Neuronal stem cell (in vitro differentiated cells): Measurements from ENCODE around the gene VGLL4.

ENCODE experiments used
- DNase-seq: peaks from one replicate; pipeline ENCODE4 v3.0.0-alpha.2; 2013; ENCODE audit warnings: low spot score
- H2AFZ ChIP-seq: one replicate; pipeline ENCODE4 v1.6.1; 2013; ENCODE audit warnings: mild to moderate bottlenecking, low read length, inconsistent platforms
- H2AK5ac ChIP-seq: 2 replicates; pipeline ENCODE4 v1.6.1; 2013; ENCODE audit warnings: low read depth, mild to moderate bottlenecking, inconsistent platforms, low read length, moderate library complexity, mixed read lengths
- H2BK120ac ChIP-seq: 2 replicates; pipeline ENCODE4 v1.6.1; 2013; ENCODE audit warnings: low read depth, mild to moderate bottlenecking, inconsistent platforms, low read length, moderate library complexity, mixed read lengths
- H2BK12ac ChIP-seq: one replicate; pipeline ENCODE4 v1.6.1; 2013; ENCODE audit warnings: low read length, inconsistent platforms
- H2BK15ac ChIP-seq: 2 replicates; pipeline ENCODE4 v1.6.1; 2013; ENCODE audit warnings: mild to moderate bottlenecking, low read length, inconsistent platforms, mixed read lengths
- H2BK5ac ChIP-seq: one replicate; pipeline ENCODE4 v1.6.1; 2013; ENCODE audit warnings: inconsistent platforms, mild to moderate bottlenecking, low read length, moderate library complexity
- H3K14ac ChIP-seq: one replicate; pipeline ENCODE4 v1.6.1; 2013; ENCODE audit warnings: low read length, inconsistent platforms
- H3K18ac ChIP-seq: 2 replicates; pipeline ENCODE4 v1.6.1; 2013; ENCODE audit warnings: low read length, inconsistent platforms
- H3K23ac ChIP-seq: 2 replicates; pipeline ENCODE4 v1.6.1; 2013; ENCODE audit warnings: low read depth, mild to moderate bottlenecking, mixed read lengths, low read length, inconsistent platforms; ENCODE audit not compliant: poor library complexity
- H3K27ac ChIP-seq: replicated peaks from 3 replicates; pipeline ENCODE4 v1.5.1; 2013; ENCODE audit warnings: low read length, inconsistent platforms
- H3K27me3 ChIP-seq, 3 experiments: 2 replicates each; pipeline ENCODE4 v1.6.1; 2013; ENCODE audit warnings: low read length in 3 of 3, mild to moderate bottlenecking in 2 of 3, inconsistent platforms in 1 of 3, low read depth in 1 of 3, mixed read lengths in 1 of 3, moderate library complexity in 1 of 3; ENCODE audit not compliant: control insufficient read depth in 3 of 3, insufficient read depth in 3 of 3
- H3K36me3 ChIP-seq, 2 donors: replicated peaks in 1 of 2; 2 replicates each; pipeline ENCODE4 v1.6.1; 2013; ENCODE audit warnings: low read length in 2 of 2; ENCODE audit not compliant: control insufficient read depth in 2 of 2, insufficient read depth in 2 of 2
- H3K4ac ChIP-seq: 2 replicates; pipeline ENCODE4 v1.6.1; 2013; ENCODE audit warnings: inconsistent platforms, mild to moderate bottlenecking, low read length, moderate library complexity
- H3K4me1 ChIP-seq, 2 donors: 1 replicate in 1 of 2; 2 replicates in 1 of 2; pipeline ENCODE4 v1.6.1; 2013; ENCODE audit warnings: low read length in 2 of 2, low read depth in 1 of 2; ENCODE audit not compliant: control insufficient read depth in 2 of 2, insufficient read depth in 1 of 2
- H3K4me2 ChIP-seq: one replicate; pipeline ENCODE4 v1.6.1; 2013; ENCODE audit warnings: mild to moderate bottlenecking, low read length, inconsistent platforms; ENCODE audit not compliant: insufficient read depth, poor library complexity, severe bottlenecking
- H3K4me3 ChIP-seq, 2 donors: 2 replicates each; pipeline ENCODE4 v1.5.1; 2013; ENCODE audit warnings: low read length in 2 of 2, mild to moderate bottlenecking in 2 of 2, inconsistent platforms in 1 of 2, moderate library complexity in 1 of 2
- H3K79me1 ChIP-seq: one replicate; pipeline ENCODE4 v1.6.1; 2013; ENCODE audit warnings: low read depth, mild to moderate bottlenecking, inconsistent platforms, low read length, moderate library complexity
- H3K9ac ChIP-seq: one replicate; pipeline ENCODE4 v1.6.1; 2013; ENCODE audit warnings: mild to moderate bottlenecking, low read depth, low read length, inconsistent platforms; ENCODE audit not compliant: poor library complexity
- H3K9me3 ChIP-seq, 2 donors: replicated peaks in 1 of 2; 2 replicates each; pipeline versions ENCODE3 to v1.6.1; 2013; ENCODE audit warnings: low read length in 2 of 2, mild to moderate bottlenecking in 2 of 2, inconsistent platforms in 1 of 2, low read depth in 1 of 2, mixed read lengths in 1 of 2, moderate library complexity in 1 of 2; ENCODE audit not compliant: control insufficient read depth in 2 of 2, insufficient read depth in 1 of 2
- H4K8ac ChIP-seq: one replicate; pipeline ENCODE4 v1.6.1; 2013; ENCODE audit warnings: low read depth, mild to moderate bottlenecking, inconsistent platforms, low read length, moderate library complexity
- H4K91ac ChIP-seq: one replicate; pipeline ENCODE4 v1.6.1; 2013; ENCODE audit warnings: low read length, low read depth, mild to moderate bottlenecking, inconsistent platforms; ENCODE audit not compliant: poor library complexity
- WGBS, 2 donors: extraction: QIAGEN DNeasy Blood & Tissue Kit; methylation state at CpG; one replicate each; pipeline ENCODE4 v1.1.7; 2013; ENCODE audit warnings: missing lambda C conversion rate in 2 of 2, mixed read lengths in 1 of 2; ENCODE audit not compliant: insufficient read length in 2 of 2, insufficient replicate concordance in 1 of 2; ENCODE audit errors: extremely low coverage in 2 of 2; 5-methylcytosine and 5-hydroxymethylcytosine counted together

Gene VGLL4

DNA sequence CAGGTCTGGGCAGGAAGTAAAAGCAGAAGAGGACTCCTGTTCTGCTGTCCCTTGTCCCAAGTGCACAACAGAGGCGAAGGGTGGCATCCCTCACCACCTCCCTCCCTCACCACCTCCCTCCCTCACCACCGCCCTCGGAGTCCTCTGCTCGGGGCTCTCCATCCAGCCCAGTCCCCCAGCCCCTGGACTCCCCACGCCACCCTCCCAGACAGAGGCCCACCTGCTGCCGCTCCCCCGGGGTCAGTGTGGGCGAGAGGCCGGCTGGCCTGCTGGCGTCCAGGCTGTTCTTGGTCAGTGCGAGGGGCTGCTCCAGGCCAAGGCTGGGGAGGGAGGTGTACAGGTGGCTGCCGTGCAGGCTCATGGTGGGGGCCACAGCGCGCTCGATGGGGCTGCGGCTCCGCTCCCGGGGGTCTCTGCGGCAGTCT lies 79.1 kb downstream of the VGLL4 start:
- Histone ChIP-seq H3K23ac (no peak overlapping the region), H3K4ac (no peak overlapping the region), H3K27me3 (peaks cover 0 to 2% (median 0%) of the 10 kb centered on the region in 3 experiments), H3K14ac (no peak overlapping the region), H3K9ac (peak overlapping the region; percentile 50), H2AK5ac (no peak overlapping the region), H3K4me3 (no peak overlapping the region), H3K9me3 (peaks cover 0 to 2% of the 10 kb centered on the region in 2 donors), H4K8ac (no peak overlapping the region), H3K18ac (no peak overlapping the region), H2BK15ac (no peak overlapping the region), H2BK12ac (no peak overlapping the region), H2BK5ac (peak overlapping the region; percentile 36), H3K79me1 (peaks cover 42% of the 10 kb centered on the region), H2AFZ (no peak overlapping the region), H3K4me2 (no peak overlapping the region), H4K91ac (no peak overlapping the region), H3K36me3 (peaks cover 38 to 96% of the 10 kb centered on the region in 2 donors), H2BK120ac (no peak overlapping the region), H3K4me1 (peaks cover 8 to 11% of the 10 kb centered on the region in 2 donors), H3K27ac (no peak overlapping the region)
- WGBS, 2 donors, result no CpG with 5 or more reads among the region's 19 CpGs
- DNase-seq, result no peak

DNA sequence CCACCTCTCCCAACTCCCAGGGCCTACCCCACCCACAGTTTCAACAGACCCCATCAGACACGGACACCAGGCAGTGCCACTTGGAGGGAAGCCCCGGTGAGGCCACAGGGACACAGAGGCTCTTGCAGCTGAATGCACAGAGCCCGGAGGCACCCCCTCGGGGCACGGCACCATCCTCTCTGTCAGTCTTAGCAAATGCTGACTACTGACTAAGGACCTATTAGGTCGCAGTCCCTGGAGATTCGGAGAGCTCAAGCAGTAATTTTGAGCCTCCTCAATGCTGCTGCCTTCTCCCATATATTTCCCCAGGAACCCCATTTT lies 79.9 kb downstream of the VGLL4 start:
- H3K27ac ChIP-seq, result no peak overlapping the region
- H3K4ac ChIP-seq, result no peak overlapping the region
- H3K4me3 ChIP-seq, result no peak overlapping the region
- peaks cover 36% of the 10 kb centered on the region for H3K79me1 ChIP-seq
- H3K9me3 ChIP-seq, result peaks cover 0 to 2% of the 10 kb centered on the region in 2 donors
- H2BK120ac ChIP-seq, result no peak overlapping the region
- no peak overlapping the region for H2AK5ac ChIP-seq
- H3K27me3 ChIP-seq, result peaks cover 0 to 2% (median 0%) of the 10 kb centered on the region in 3 experiments
- no peak overlapping the region for H3K18ac ChIP-seq
- DNase-seq, result no peak
- H3K23ac ChIP-seq, result no peak overlapping the region
- H4K8ac ChIP-seq, result no peak overlapping the region
- WGBS, 2 donors, result no CpG with 5 or more reads among the region's 7 CpGs
- H3K14ac ChIP-seq, result no peak overlapping the region
- H3K4me1 ChIP-seq, result peaks cover 8 to 11% of the 10 kb centered on the region in 2 donors
- H4K91ac ChIP-seq, result no peak overlapping the region
- H3K4me2 ChIP-seq, result no peak overlapping the region
- no peak overlapping the region for H2BK12ac ChIP-seq
- H2BK5ac ChIP-seq, result no peak overlapping the region
- no peak overlapping the region for H3K9ac ChIP-seq
- H2AFZ ChIP-seq, result no peak overlapping the region
- H2BK15ac ChIP-seq, result no peak overlapping the region
- H3K36me3 ChIP-seq, result peaks cover 45 to 96% of the 10 kb centered on the region in 2 donors

DNA sequence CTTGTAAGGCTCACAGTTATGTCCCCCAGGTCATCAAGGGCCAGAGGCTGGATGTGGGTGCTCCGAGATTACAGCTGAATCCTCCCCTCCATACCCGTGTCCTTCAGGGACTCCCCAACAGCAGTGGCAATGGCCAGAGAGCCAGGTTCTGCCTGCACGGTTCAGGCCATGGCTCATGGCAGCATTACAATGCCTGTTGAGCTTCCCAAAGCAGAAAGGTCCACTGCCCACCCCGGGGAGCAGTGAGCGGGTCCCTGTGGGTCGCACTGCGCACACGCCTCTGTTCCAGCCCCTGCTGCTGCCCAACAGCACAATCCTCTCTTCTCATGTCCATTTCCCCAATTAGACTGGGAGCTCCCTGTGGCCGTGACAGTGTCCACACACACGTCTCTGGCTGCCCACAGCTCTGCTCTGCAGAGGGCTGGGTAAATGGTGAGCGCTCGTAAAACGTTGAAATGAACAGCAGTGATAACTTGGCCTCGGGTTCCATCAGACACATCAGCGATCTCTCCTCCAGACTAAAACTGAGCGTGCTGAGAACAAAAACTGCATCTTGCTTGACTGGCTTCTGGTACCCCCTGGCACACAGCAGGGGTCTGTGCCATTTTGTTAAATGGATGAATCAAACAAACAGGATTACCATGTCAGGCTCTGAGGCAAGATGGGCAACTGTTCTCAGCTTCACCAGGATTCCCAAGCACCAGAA lies 80.4 kb downstream of the VGLL4 start:
- Histone ChIP-seq H2BK120ac (no peak overlapping the region), H3K9ac (peak overlapping the region; percentile 66), H3K36me3 (peaks cover 49 to 96% of the 10 kb centered on the region in 2 donors), H4K91ac (no peak overlapping the region), H2BK5ac (no peak overlapping the region), H2AFZ (no peak overlapping the region), H4K8ac (no peak overlapping the region), H3K27me3 (peaks cover 0 to 2% (median 0%) of the 10 kb centered on the region in 3 experiments), H3K14ac (no peak overlapping the region), H2AK5ac (no peak overlapping the region), H3K4me3 (no peak overlapping the region), H2BK12ac (no peak overlapping the region), H2BK15ac (no peak overlapping the region), H3K23ac (no peak overlapping the region), H3K79me1 (peaks cover 33% of the 10 kb centered on the region), H3K4me2 (no peak overlapping the region), H3K18ac (peak overlapping the region; percentile 41), H3K9me3 (peaks cover 0 to 2% of the 10 kb centered on the region in 2 donors), H3K4ac (no peak overlapping the region), H3K27ac (no peak overlapping the region), H3K4me1 (peaks cover 8 to 13% of the 10 kb centered on the region in 2 donors)
- WGBS, 2 donors, result no CpG with 5 or more reads among the region's 16 CpGs
- no peak for DNase-seq

DNA sequence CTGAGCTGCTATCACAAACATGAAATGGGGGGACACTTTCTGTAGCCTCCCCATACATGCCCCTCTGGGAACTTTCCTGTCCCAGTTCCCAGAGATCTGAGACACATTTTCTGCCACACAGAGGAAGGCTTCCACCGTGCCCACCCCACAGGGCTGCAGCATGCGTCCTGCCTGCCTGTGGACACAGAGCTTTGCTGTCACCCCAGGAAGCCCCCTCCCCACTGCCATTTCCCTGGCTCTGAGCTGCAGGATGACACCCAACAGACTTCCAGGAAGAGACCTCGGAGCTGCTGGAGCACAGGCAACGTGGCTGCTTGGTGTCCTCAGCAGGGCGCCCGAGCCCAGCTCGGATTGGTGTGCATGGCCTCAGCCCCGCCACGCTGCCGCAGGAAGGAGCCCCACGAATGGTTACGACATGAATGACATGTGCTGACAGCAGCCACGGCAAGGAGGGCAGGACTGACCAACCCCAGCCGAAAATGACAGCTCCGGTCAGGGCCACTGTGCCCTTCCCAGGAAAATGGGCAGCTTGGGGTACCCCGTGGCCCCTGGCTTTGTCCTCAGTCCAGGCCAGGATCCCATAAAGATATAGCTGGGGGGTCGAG lies 81.3 kb downstream of the VGLL4 start:
- Histone ChIP-seq H3K18ac (peak overlapping the region; percentile 56), H3K4ac (no peak overlapping the region), H3K9ac (peak overlapping the region; percentile 64), H2BK120ac (no peak overlapping the region), H3K79me1 (peaks cover 33% of the 10 kb centered on the region), H3K27ac (no peak overlapping the region), H3K9me3 (peaks cover 0 to 2% of the 10 kb centered on the region in 2 donors), H3K36me3 (peaks cover 50 to 96% of the 10 kb centered on the region in 2 donors), H3K4me2 (no peak overlapping the region), H4K91ac (no peak overlapping the region), H4K8ac (no peak overlapping the region), H2BK15ac (no peak overlapping the region), H3K14ac (peak overlapping the region; percentile 11), H2BK5ac (no peak overlapping the region), H3K23ac (peak overlapping the region; percentile 81), H2AFZ (no peak overlapping the region), H2AK5ac (no peak overlapping the region), H3K4me3 (no peak overlapping the region), H3K4me1 (peaks cover 8 to 20% of the 10 kb centered on the region in 2 donors), H2BK12ac (no peak overlapping the region), H3K27me3 (peaks cover 0 to 2% (median 0%) of the 10 kb centered on the region in 3 experiments)
- DNase-seq, result no peak
- WGBS, 2 donors, result no CpG with 5 or more reads among the region's 17 CpGs
